GM18507 (cell line): ENCODE results near the gene SEMA4A.
"Not testable (repeated sequence)": the region's sequence is repeated elsewhere in the genome, so short reads cannot be mapped to it uniquely, and the experiment has no call there.

Experiments used
- DNase-seq: peaks from one replicate; pipeline ENCODE4 v3.0.0; 2011; ENCODE audit warnings: low read depth; ENCODE audit not compliant: insufficient read length; ENCODE audit errors: extremely low spot score
- FAIRE-seq: peaks from 2 replicates; lab custom pipeline; 2011; peaks lifted over from hg19 to GRCh38; lab: Jason Lieb, UNC

The SEMA4A gene

DNA sequence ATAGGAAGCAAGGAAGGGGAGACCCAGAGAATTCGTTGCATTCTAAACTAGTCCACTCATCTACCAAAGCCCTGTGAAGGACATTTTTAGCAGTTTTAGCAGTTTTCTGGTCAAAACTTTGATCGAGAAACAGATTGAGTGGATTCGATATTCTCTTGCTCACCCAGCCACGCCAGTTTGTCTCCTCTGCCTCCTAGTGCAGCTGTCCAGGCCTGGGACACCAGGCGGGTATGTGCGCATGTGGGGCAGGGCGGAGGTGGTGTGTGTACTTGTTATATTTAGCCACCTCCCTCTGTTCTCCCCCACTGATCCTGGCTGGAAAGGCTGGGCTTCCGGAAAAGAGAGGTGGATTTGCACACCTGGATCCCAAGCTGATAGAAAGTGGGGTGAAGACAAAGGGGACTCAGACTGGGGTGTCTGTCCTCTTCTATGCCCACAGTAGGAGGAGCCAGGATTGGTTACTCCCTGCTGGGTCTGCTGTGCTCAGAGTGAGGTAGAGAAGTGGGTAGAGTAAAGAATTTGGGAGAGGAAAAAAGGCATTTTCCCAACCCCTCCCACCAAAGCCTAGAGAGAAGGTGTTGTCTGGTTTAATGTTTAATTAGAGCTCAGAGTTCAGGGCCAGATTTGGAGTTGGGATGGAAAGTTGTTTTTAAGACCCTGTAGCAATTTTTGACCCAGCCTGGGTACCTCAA is 35.1 kb upstream of the SEMA4A start:
- no peak for FAIRE-seq
- DNase-seq = no peak

DNA sequence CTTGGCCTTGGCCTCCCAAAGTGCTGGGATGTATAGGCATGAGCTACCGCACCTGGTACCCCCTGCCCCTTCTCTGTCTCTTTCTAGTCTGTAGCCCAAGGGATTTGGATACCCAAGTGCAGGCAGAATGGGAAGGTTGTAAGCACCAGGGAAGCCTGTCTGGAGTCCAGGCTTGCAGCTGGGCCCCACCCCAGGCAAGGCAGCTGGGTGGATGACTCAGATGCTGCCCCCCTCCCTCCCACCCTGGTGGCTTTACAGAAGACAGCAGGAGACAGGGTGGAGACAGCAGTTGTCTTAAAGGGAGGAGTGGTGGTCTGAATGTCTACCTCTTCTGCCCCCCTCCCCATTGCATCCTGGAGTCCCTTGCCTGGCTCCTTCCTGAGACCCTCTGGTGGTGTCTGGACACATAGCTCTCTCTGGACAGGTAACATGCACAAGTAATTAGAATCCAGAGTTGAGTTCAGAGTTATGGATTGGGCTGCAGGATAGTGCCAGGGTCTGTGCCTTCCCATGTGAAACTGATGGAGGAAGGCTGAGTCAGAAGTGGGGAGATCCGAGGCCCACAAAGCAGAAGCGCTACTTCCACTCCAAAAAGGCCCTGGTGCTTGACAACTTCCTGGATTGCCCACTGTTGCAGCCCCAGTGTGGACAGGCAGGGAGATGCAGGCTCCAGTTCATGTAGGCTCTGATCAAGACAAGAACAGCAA is 33.7 kb upstream of the SEMA4A start:
- DNase-seq (no peak), FAIRE-seq (no peak)

DNA sequence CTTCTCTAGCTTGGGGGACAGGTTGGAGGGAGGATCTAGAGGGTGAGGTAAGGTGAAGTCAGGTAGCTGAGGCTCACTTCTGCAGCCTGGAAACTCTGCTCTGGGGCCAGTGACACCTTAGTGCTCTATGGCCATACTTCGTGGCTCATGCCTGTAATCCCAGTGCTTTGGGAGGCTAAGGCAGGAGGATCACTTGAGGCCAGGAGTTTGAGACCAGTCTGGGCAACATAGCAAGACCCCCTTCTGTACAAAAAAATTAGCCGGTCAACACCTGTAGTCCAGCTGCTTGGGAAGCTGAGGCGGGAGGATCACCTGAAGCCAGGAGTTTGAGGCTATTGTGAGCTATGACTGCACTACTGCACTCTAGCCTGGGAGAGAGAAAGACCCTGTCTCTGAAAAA is 33.1 kb upstream of the SEMA4A start:
- FAIRE-seq = no peak
- DNase-seq = no peak

DNA sequence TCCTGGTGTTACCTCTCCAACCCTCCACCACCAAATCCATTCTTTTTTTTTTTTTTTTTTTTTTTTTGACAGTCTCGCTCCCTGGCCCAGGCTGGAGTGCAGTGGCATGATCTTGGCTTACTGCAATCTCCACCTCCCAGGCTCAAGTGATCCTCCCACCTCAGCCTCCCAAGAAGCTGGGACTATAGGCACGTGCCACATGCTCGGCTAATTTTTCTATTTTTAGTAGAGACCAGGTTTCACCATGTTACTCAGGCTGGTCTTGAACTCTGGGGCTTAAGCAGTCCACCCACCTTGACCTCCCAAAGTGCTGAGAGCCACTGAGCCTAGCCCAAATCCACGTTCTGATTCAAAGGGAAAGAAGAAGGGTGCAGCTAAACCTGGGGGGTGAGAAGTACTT is 32.4 kb upstream of the SEMA4A start:
- FAIRE-seq, DNase-seq: not testable (repeated sequence)

DNA sequence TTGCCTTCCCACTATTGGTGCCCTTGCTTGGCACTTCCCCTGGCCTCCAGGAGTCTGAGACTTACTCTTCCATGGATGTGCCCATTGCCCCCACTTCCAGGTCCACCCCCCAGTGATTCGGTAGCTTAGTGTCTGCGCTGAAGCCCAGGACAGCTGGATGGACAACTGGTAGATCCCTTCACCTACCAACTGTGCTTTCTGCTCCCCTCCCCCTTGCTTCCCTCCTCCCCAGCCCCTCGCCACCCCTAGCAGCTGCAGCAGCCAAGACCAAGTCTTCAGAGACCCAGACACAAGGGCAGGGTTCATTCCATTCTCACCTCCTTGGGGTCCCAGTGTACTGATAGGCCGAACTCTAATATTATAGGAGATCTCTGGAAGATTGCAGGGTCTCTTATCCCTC is 31.9 kb upstream of the SEMA4A start:
- FAIRE-seq (no peak), DNase-seq (no peak)

DNA sequence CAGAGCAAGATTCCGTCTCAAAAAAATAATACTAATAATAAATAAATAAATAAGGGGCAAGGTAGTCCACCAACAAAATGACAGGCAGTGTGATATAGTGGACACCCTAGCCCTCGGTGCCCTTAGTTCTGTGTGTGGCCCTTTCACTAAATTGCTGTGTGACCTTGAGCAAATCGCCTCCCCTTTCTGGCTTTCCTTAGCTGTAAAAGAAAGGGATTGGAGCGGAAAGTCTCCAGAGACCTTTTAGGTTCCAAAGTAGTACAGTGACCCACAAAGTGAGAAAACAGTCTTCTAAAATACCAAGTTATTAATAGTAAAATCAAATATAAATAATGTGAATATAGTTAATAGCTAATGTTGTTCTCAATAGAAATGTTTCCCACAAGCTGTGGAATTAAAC is 31.3 kb upstream of the SEMA4A start:
- DNase-seq = no peak
- no peak for FAIRE-seq

DNA sequence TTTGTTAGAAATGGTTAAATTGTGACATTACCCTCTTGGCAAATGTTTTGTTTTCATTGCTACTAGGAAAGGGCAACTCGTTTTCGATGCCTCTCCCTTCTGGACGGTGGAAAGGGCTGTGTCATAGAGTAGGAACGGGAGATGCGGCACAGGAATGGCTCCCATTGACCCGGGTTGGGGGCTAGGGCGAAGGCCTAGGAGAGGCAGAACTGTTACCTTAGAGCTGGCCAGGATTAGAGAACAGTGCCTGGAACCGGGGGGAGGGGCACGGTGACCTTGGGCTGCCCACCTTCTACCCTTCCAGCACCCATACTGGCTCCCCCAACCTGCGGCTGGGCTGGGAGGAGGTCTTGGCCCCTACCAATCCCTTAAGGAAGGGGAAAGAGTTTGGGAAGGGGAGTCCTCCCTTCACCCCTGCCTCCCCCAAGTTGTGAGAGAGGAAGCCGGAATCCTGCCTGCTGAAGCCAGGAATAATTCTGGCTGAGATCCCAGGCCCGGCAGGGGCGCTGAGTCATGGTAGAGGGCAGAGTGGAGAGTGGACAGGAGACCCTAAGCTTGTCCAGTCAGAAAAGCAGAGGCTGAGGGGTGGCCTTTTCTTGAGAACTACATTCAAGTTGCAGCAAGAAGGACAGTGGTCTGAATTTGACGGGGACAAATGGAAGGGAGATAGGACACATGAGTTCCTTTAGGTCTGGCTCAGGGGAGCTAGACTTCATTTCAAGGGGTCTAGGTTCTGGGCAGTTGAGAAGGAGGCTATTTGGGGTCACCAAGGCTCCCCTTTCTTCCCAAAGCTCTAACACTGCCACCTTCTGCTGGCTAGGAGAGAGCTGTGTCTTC is 30.6 kb upstream of the SEMA4A start:
- DNase-seq (no peak), FAIRE-seq (no peak)

DNA sequence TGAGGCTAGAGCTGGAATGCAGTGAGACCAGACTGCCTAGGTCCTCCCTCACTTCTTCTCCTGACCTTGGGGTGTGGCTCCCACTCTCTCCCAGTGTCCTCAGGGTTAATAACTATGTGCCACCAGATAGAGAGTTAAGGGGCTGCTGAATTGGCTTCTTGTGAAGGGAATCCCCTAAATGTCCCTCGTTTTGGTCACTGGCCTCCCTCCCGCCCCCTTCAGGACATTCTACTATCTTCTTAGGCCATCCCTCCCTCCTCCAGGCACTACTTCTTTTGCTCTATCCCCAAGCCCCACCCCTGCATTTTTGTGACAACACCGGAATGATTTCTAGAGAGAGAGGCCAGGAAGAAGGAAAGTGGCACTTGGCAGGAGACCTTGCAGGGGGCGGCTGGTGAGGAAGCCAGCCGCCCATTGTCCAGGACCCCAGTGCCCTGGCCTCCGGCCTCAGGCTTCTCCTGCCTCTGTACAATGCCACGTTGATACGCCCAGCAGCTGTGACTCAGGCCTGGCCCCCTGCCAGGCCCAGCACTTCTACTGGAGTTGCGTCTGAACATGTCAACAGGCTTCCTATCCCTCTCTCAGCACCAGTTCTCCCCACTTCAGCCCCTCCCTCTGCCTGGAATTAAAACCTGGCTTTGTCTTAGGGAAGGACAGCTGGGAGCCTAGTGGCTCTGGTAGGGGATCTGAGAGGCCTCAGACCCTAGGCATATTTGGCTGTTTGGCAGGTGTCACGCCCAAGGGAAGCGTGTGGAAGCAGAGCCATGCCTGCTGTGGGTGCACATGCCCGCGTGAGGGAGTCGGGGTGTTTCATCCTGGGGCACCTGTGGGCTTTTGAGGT is 29.8 kb upstream of the SEMA4A start:
- FAIRE-seq = no peak

DNA sequence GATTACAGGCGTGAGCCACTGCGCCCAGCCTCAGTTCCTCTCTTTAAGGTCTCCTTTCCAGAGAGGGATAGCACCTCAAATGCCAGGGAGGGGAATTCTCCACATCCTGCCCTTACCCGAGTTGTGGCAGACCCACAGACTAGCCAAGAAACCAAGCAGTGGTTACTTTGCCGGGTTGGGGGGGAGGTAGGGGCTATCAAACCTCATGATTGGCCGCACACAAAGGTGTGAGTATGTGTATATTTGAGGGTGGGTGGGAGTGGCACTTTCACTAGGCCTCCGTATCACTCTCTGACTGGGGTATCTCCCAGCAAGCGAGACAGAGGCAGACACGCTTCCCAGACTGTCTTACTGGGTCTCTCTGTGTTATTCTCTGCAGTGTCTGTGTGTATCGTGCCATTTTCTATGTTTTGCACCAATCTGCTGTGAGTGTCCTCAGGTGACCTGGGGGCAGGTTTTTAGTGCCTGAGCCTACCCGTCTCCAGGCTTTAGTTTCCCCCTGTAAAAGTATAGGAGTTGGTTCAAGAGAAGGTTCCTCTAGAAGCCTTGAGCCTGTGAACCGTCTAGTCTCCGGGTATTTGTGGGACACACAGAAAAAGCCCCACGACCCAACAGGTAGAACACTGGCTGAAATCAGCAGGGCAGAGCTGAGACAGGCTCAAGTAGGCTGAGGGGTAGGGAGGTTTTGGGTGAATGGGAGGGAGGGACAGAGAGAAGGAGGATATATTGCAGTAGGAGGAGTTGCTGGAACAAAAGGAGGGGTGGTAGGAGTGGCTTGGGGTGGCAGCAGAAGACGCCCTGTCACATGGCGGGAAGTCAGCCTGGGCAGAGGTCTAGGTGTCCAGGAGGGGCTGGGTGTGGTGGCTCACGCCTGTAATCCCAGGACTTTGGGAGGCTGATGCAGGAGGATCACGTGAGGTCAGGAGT is 28.6 kb upstream of the SEMA4A start:
- FAIRE-seq = no peak
- no peak for DNase-seq

More for the DNA sequence above, 29.8 kb upstream of the SEMA4A start:
- DNase-seq = no peak

DNA sequence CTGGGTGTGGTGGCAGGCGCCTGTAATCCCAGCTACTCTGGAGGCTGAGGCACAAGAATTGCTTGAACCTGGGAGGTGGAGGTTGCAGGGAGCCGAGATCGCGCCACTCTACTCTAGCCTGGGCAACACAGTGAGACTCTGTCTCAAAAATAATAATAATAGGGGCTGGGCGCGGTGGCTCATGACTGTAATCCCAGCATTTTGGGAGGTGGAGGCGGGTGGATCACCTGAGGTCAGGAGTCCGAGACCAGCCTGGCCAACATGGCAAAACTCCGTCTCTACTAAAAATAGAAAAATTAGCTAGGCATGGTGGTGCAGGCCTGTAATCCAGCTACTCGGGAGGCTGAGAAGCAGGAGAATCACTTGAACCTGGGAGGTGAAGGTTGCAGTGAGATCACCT is 27.8 kb upstream of the SEMA4A start:
- not testable (repeated sequence) for FAIRE-seq, DNase-seq

DNA sequence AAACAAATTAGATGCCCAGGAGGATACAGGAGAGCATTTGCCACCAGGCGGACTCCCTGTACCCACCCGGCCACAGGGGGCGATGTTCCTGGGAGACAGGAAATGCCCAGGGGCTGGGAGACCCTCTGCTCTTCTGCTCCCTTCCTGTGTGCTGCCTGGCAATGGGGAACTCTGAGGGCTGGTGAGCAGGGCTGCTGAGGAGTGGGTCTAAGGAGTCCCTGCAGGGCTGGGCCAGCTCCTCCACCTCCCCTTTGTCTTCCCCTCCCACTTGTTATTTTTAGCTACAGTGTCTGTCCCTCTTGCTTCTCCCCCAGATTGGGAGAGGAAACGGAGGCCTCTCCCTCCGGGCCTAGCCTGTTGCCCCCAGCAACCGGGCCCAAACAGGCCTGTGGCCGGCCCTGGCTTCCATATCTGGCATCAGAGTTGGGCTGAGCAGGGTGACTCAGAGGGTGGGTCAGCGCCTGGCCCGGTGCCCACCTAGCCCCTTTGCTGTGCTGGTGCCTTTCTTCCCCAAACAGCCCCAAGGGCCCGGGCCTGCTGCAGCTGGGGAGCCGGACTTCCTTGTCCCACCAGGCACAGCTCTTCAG is 27.2 kb upstream of the SEMA4A start:
- FAIRE-seq (peak; percentile 59), DNase-seq (no peak)

DNA sequence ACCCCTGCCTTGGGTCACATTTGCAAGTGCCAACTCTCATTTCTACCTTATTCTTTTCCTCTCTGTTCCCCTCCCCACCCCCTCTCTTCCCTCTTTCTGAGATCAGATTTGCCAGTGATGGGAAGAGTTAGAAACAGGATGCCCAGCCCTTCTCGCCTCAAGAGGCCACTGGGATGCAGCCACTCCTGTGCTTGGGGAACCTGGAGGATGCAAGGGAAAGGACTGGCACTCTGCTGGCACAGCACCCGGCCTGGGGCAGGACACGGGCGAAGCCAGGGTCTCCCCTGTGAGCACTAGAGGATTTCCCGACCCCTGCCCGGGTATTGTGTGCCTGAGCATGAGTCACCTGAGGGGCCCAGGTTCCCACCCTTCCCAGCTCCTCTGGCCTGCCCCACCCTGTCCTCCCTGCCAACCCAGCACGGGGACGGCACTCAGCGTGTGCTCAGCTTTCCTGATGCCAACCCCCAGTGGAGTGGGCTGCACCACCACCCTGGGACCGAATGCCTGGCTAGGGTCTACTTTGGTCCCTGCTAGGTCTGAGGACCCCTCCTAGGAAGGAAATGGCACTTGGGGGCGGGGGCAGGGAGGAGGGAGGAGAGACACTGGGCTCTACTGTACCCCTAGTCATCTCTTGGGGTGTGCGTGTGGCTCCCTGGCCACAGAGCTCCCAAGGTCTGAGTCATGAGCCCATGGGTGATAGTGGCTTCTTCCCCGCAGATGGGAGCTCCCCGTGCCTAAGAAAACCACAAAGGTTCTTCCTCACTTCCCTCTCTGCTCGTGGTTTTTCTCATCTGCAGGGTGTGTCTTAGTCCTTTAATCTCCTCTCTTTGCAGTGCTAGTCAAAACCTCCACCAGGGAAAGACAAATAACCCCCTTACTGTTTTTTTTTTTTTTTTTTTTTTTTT is 26.5 kb upstream of the SEMA4A start:
- FAIRE-seq (peak; percentile 91), DNase-seq (no peak)

DNA sequence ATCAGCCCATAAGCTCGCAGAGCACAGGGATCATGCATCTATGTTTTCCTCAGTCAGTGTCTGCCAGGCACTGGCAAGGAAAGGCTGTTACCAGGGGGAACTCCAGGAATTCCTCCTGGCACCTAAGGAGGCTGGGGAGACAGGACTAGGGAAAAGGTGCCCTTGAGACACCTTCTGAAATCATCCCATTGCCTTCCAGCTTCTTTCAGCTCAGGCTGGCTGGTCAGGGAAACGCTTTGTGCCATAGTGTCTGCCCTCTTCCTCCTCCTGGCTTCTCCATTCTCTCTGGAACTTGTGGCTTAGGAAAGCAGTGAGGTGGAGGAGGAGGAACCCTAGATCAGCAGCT is 25.1 kb upstream of the SEMA4A start:
- no peak for DNase-seq
- FAIRE-seq = no peak

DNA sequence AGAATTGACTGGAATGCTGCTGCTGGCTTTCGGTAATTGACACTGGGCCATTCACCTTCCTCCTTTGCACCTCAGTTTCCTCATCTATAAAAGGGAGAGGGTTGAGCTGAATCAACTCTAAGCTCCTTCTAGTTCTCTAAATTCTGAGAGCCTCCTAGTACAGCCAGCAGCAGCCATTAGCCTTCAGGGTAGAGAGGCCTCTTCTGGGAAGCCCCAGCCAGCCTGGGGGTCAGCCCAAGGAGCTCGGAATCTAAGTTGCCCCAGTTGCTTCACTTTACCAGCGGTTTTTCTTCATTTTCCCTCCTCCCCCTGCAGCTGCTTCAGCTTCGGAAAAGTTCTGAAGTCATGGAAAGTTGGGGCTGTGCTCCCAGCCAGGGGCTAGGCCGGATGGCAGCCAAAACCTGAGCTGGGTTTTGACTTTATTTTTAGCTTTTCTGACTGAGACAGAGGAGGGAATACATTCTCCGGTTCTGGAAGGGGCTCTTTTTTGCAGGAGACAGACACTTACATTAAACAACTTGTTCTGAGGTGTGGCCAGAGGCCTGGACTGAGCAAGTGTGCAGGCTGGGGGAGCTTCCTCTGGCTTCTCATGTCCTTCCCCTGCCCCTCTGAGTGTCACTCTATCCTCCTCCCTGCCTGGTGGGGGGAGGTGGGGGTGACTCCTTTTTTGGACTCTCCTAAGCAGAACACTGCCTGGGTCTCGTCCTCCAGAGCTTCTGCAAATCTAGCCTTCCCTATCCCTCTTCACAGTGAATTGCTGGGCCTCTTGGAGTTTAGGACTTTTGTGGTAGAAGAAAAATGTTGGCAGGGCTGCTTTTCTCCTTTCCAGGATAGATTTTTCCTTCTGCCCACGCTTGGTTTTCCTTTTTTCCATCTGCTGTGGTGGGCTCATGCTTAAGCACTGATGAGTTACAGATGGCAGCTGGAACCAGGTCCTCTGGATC is 24.5 kb upstream of the SEMA4A start:
- no peak for FAIRE-seq
- DNase-seq = no peak

DNA sequence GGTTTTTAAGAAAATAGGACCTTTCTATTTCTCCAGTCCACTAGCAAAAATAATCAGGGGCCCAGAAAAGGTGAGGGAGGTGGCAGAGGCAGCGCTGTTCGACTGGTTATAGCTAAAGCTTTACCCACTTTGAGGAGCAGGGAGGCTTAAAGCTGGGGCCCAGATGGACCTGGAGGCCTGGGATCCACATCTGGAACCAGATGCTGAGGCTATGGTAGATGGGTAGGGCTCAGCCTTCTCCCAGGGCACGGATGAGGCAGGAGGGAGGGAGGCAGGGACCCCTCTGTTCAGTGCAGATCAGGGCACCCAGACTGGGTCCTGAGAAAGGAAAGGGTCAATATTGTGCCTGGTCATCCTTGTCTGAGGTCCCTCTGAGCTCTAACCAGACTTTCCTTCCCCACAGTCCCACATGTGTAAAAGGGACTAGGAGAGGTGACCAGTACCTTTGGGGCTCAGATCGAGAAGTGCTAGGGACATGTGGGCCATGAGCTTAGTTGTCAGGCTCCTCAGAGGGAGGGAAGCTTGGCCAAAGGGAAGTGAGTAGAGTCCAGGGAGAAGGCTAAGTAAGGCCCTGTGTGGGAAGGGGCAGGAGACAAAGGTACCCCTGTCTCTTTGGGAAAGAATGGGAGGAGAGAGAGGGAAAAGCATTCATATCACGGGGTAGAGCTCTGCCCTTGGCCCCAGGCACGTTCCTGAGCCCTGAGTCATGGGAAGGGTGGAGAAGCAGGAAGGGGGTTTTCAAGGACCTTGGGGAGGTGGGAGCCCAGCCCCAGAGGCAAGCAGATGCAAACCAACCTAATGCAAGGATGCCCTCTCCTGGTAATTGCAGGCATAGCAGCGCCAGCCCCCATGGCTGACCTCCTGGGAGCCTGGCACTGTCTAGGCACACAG is 23.5 kb upstream of the SEMA4A start:
- DNase-seq (no peak), FAIRE-seq (peak; percentile 73)
